Sigmoid colon (tissue), 7 donors: ENCODE measurements around the gene NLRC5. TPM values are rescaled to one million over a fixed set of nuclear protein-coding genes. Genes with fewer than 3 reads are reported as not detected.

Experiments
- DNase-seq: peaks from one replicate; pipeline ENCODE4 v3.0.0-alpha.2; 2019
- H3K27ac ChIP-seq, 4 donors: fragments of 200-600 bp; sonication (generic); one replicate each; pipeline ENCODE4 v1.5.1; 2016 to 2019; ENCODE audit warnings: mild to moderate bottlenecking in 1 of 4
- H3K27me3 ChIP-seq, 3 donors: fragments of 200-600 bp; sonication (generic); one replicate each; pipeline ENCODE4 v1.5.1; 2019; ENCODE audit warnings: mild to moderate bottlenecking in 1 of 3
- H3K36me3 ChIP-seq, 4 donors: fragments of 200-600 bp; sonication (generic); one replicate each; pipeline ENCODE4 v1.5.1; 2016 to 2019
- H3K4me1 ChIP-seq, 4 donors: fragments of 200-600 bp; sonication (generic); one replicate each; pipeline ENCODE4 v1.5.1; 2017 to 2019
- H3K4me3 ChIP-seq, 4 donors: fragments of 200-600 bp; sonication (generic); one replicate each; pipeline ENCODE4 v1.5.1; 2017 to 2019; ENCODE audit warnings: mild to moderate bottlenecking in 2 of 4, moderate library complexity in 1 of 4
- H3K9me3 ChIP-seq, 4 donors: fragments of 200-600 bp in 3 of 4; sonication (generic) in 3 of 4; one replicate each; pipeline versions ENCODE4 v1.5.1 to v1.6.1; 2013 to 2019
- EP300 ChIP-seq, 4 donors: sonication (generic); formaldehyde crosslinking; IDR thresholded peaks; one replicate each; pipeline ENCODE4 v1.6.1; 2017; ENCODE audit warnings: antibody characterized with exemption in 4 of 4
- POLR2A ChIP-seq, 2 donors: fragments of 450-650 bp; IDR thresholded peaks; one replicate each; pipeline ENCODE4 v1.6.1; 2016; ENCODE audit warnings: antibody characterized with exemption in 2 of 2, mild to moderate bottlenecking in 2 of 2, moderate library complexity in 2 of 2
- POLR2AphosphoS5 ChIP-seq, 4 donors: sonication (generic); formaldehyde crosslinking; IDR thresholded peaks; one replicate each; pipeline ENCODE4 v1.6.1; 2017; ENCODE audit warnings: antibody characterized with exemption in 4 of 4
- WGBS, 2 donors: extraction: QIAGEN DNeasy Blood & Tissue Kit; methylation state at CpG; one replicate each; pipeline ENCODE4 v1.1.7; 2013; 5-methylcytosine and 5-hydroxymethylcytosine counted together
- intact Hi-C: fragments of 100-400 bp; cut with DNase I; formaldehyde crosslinking; loops from one replicate; pipeline ENCODE4 v1.15.1; 2023
- polyA plus RNA-seq, 3 donors: library from polyadenylated mRNA; stranded (reverse); fragments of 200-250 nt; gene quantifications; one replicate each; pipeline ENCODE4 v1.2.3, GENCODE V29; 2013
- total RNA-seq, 4 donors: library from RNA; depleted of rRNA; stranded (reverse); fragments of >200 nt; gene quantifications; one replicate each; pipeline ENCODE4 v1.1.0, GENCODE V29; 2016
- TF ChIP-seq, protein P1 (sequence below), 4 experiments: fragments of 450-650 bp in 3 of 4; fragments of 200-600 bp in 1 of 4; IDR thresholded peaks; one replicate each; pipeline ENCODE4 v1.5.1; 2016 to 2019; ENCODE audit warnings: antibody characterized with exemption in 4 of 4, mild to moderate bottlenecking in 3 of 4, moderate library complexity in 2 of 4
- donor health status: healthy with polysubstance abuse.
- donor health status: Bipolar disorder and iron deficiency.
- donor health status: healthy.

NLRC5 gene
- total and polyA plus RNA-seq, 7 donors: 9.5 to 119 (median 19.5) TPM

DNA sequence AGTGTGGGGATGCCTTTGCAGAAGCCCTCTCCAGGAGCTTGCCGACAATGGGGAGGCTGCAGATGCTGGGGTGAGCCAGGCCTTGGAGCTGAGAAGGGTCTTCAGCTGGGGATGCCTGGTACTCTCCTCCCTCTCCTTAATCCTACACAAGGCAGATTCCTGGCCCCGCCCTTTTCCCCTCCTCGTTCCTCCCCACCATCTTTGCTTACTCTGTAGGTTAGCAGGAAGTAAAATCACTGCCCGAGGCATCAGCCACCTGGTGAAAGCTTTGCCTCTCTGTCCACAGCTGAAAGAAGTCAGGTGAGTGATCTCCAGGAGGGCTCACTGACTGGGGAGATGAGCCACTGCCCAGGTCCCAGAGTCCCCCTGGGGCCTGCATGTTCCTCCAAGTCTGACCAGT lies 38.7 kb downstream of the NLRC5 start:
- Histone ChIP-seq H3K27ac (no peak overlapping the region), H3K36me3 (peaks cover 0 to 29% (median 0%) of the 10 kb centered on the region in 4 donors), H3K9me3 (no peaks in the 10 kb centered on the region), H3K4me3 (no peak overlapping the region), H3K4me1 (no peaks in the 10 kb centered on the region), H3K27me3 (no peaks in the 10 kb centered on the region)
- WGBS, 2 donors: 44 to 60% methylated on average over 4 of the region's 4 CpGs
- DNase-seq: no peak
- no peak for TF ChIP-seq POLR2A (IDR thresholded peaks at IDR 0.05)
- no peak for TF ChIP-seq POLR2AphosphoS5 (IDR thresholded peaks at IDR 0.05)
- intact Hi-C loops: no loop called here

DNA sequence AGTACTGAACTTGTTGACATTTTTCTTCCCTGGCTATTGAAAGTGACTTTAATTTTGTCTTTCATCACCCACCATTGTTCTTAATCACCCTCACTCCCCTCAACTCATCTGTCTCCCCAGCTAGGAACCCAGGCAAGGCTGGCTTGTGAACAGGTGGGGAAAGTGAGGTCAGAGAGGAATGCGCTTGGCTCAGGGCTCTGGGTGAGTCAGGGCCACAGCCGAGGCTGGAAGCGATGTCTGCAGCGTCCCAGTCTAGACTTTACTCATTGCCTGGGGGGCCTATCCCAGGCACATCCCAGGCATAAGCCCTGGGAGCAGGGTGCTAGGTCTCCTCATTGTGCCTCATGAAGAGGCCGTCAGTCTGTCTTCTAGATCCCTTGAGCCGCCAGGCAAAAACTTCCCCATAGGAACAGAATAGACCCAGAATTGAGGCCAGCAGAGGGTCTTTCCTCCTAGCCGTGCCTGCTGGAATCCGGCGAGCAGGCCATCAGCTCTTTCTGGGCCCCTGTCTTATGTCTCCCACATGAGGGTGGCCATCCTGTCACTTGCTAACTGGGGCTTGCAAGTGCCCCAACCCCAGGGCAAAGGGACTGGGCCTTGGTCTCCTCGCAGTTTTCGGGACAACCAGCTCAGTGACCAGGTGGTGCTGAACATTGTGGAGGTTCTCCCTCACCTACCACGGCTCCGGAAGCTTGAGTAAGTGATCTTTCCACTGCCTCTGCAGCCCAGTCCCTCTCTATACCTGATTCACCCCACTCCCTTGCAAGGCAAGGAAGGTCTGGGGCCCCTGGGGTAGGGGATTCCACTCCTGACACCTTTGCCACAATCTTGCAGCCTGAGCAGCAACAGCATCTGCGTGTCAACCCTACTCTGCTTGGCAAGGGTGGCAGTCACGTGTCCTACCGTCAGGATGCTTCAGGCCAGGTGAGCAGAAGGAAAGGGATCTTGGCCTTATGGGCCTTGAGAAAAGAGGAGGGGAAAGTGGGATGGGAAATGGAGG lies 40.1 kb downstream of the NLRC5 start:
- WGBS, 2 donors: 93 to 98% methylated on average over 16 of the region's 16 CpGs
- intact Hi-C loops: no loop called here
- no peaks in the 10 kb centered on the region for H3K27me3 ChIP-seq
- peaks cover 0 to 29% (median 4%) of the 10 kb centered on the region in 4 donors for H3K36me3 ChIP-seq
- no peak for TF ChIP-seq POLR2AphosphoS5 (IDR thresholded peaks at IDR 0.05)
- TF ChIP-seq, protein P1, sequence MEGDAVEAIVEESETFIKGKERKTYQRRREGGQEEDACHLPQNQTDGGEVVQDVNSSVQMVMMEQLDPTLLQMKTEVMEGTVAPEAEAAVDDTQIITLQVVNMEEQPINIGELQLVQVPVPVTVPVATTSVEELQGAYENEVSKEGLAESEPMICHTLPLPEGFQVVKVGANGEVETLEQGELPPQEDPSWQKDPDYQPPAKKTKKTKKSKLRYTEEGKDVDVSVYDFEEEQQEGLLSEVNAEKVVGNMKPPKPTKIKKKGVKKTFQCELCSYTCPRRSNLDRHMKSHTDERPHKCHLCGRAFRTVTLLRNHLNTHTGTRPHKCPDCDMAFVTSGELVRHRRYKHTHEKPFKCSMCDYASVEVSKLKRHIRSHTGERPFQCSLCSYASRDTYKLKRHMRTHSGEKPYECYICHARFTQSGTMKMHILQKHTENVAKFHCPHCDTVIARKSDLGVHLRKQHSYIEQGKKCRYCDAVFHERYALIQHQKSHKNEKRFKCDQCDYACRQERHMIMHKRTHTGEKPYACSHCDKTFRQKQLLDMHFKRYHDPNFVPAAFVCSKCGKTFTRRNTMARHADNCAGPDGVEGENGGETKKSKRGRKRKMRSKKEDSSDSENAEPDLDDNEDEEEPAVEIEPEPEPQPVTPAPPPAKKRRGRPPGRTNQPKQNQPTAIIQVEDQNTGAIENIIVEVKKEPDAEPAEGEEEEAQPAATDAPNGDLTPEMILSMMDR (IDR thresholded peaks at IDR 0.05): no peak
- TF ChIP-seq POLR2A (IDR thresholded peaks at IDR 0.05): no peak
- no peak for TF ChIP-seq EP300 (IDR thresholded peaks at IDR 0.05)
- no peak overlapping the region for H3K27ac ChIP-seq
- DNase-seq: no peak
- H3K9me3 ChIP-seq: no peaks in the 10 kb centered on the region
- no peaks in the 10 kb centered on the region for H3K4me1 ChIP-seq
- H3K4me3 ChIP-seq: no peak overlapping the region

DNA sequence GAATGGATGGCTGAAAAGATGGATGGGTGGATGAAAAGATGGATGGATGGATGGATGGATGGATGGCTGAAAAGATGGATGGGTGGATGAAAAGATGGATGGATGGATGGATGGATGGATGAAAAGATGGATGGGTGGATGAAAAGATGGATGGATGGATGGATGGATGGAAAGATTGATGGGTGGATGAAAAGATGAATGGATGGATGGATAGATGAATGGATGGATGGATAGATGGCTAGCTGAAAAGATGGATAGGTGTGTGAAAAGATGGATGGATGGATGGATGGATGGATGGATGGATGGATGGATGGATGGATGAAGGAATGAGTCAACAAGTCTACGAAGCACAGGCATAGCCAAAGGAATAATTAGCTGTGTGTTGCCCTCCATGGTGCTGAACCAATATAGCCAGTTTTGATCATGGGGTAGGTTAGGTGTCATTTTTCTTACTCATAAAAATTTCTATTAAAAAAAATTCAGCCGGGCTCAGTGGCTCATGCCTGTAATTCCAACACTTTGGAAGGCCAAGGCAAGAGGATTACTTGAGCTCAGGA lies 41.1 kb downstream of the NLRC5 start:
- no peak overlapping the region for H3K27ac ChIP-seq
- peaks cover 0 to 39% (median 7%) of the 10 kb centered on the region in 4 donors for H3K36me3 ChIP-seq
- TF ChIP-seq POLR2A (IDR thresholded peaks at IDR 0.05) (no peak), POLR2AphosphoS5 (IDR thresholded peaks at IDR 0.05) (no peak), EP300 (IDR thresholded peaks at IDR 0.05) (no peak)
- TF ChIP-seq, protein P1 (IDR thresholded peaks at IDR 0.05): no peak
- H3K9me3 ChIP-seq: no peaks in the 10 kb centered on the region
- no peak overlapping the region for H3K4me3 ChIP-seq
- DNase-seq: no peak
- H3K4me1 ChIP-seq: no peaks in the 10 kb centered on the region
- intact Hi-C loops: no loop called here
- WGBS, 2 donors: 95 to 98% methylated on average over 2 of the region's 2 CpGs
- H3K27me3 ChIP-seq: no peaks in the 10 kb centered on the region

DNA sequence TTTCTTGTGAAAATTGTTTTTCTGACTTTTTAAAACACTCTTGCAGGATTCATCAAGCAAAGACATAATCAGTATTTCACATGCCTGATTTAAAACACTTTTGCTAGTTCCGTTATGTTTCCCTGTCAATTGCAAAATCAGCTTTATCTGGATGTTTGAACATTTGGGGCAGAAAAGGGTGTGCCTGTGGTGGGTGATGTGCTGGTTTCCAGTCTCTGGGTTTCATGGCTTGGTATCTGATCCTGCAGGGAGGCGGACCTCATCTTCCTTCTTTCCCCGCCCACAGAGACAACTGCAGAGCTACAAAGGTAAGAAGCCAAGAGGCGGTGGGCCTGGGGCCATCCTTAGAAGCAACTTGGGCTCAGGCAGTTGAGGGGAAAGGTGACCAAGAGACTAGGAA lies 41.8 kb downstream of the NLRC5 start:
- no peak overlapping the region for H3K27ac ChIP-seq
- H3K36me3 ChIP-seq: peaks cover 0 to 34% (median 10%) of the 10 kb centered on the region in 4 donors
- no peak overlapping the region for H3K4me3 ChIP-seq
- intact Hi-C loops: no loop called here
- no peaks in the 10 kb centered on the region for H3K9me3 ChIP-seq
- 93 to 95% methylated on average over 4 of the region's 4 CpGs for WGBS, 2 donors
- no peaks in the 10 kb centered on the region for H3K27me3 ChIP-seq
- no peak for TF ChIP-seq EP300 (IDR thresholded peaks at IDR 0.05)
- TF ChIP-seq POLR2A (IDR thresholded peaks at IDR 0.05): no peak
- TF ChIP-seq, protein P1 (IDR thresholded peaks at IDR 0.05): no peak
- TF ChIP-seq POLR2AphosphoS5 (IDR thresholded peaks at IDR 0.05): no peak
- H3K4me1 ChIP-seq: no peaks in the 10 kb centered on the region
- no peak for DNase-seq

DNA sequence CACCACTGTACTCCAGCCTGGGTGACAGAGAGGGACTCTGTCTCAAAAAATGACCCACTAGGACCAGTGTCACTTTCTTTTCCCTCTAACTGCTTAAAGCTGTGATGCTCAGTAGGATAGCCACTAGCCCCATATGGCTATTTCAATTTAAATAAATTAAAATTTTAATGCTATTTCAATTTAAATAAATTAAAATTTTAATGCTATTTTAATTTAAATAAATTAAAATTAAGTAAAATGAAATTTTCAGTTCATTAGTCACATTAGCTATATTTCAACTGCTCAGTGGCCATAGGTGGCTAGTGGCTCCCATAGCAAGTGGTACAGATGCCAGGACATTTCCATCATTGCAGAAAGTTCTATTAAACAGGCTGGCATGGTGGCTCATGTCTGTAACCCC lies 43.0 kb downstream of the NLRC5 start:
- Histone ChIP-seq H3K27ac (no peak overlapping the region), H3K4me3 (no peak overlapping the region), H3K36me3 (peaks cover 0 to 25% (median 10%) of the 10 kb centered on the region in 4 donors), H3K9me3 (no peaks in the 10 kb centered on the region), H3K27me3 (no peaks in the 10 kb centered on the region), H3K4me1 (no peaks in the 10 kb centered on the region)
- no peak for DNase-seq
- intact Hi-C loops: no loop called here
- TF ChIP-seq POLR2AphosphoS5 (IDR thresholded peaks at IDR 0.05) (no peak), POLR2A (IDR thresholded peaks at IDR 0.05) (no peak), EP300 (IDR thresholded peaks at IDR 0.05) (no peak)
- TF ChIP-seq, protein P1 (IDR thresholded peaks at IDR 0.05): no peak
